Measurements from ENCODE around the gene LEMD3.

GRCh38 chr12:65266408-65266807 lies 97.0 kb downstream of the LEMD3 start:
- TF ChIP-seq CTCF (IDR thresholded peaks at IDR 0.05; ENCODE audit: poor library complexity, severe bottlenecking): no peak
- no peak for TF ChIP-seq POLR2AphosphoS5 (IDR thresholded peaks at IDR 0.05)
- no peak for TF ChIP-seq REST (IDR thresholded peaks at IDR 0.05; ENCODE audit: borderline replicate concordance)
- no peak for TF ChIP-seq MXI1 (conservative IDR thresholded peaks at IDR 0.05; ENCODE audit: poor library complexity, severe bottlenecking)
- no peak for TF ChIP-seq EP300 (conservative IDR thresholded peaks at IDR 0.05; ENCODE audit: poor library complexity, severe bottlenecking)
